Lower lobe of right lung (tissue), 2 donors: ENCODE data around the gene CBX6. TPM values are rescaled to one million over a fixed set of nuclear protein-coding genes. Genes with fewer than 3 reads are reported as not detected.

ENCODE experiments used
- ATAC-seq, 2 donors: fragments of 200-7000 bp; cut with Tn5 transposase; one replicate each; pipeline ENCODE4 v1.9.1; 2020 to 2022; ENCODE audit warnings: mild to moderate bottlenecking in 2 of 2, moderate library complexity in 2 of 2
- DNase-seq: peaks from one replicate; pipeline ENCODE4 v3.0.0-alpha.2; 2020
- H3K27ac ChIP-seq: fragments of 200-600 bp; one replicate; pipeline ENCODE4 v1.8.0; 2022
- H3K27me3 ChIP-seq: fragments of 200-600 bp; one replicate; pipeline ENCODE4 v1.8.0; 2022; ENCODE audit warnings: low read depth
- H3K36me3 ChIP-seq: fragments of 200-600 bp; one replicate; pipeline ENCODE4 v1.8.0; 2022; ENCODE audit warnings: mild to moderate bottlenecking
- H3K4me1 ChIP-seq: fragments of 200-600 bp; one replicate; pipeline ENCODE4 v1.8.0; 2022
- H3K4me3 ChIP-seq: fragments of 200-600 bp; one replicate; pipeline ENCODE4 v1.8.0; 2022; ENCODE audit warnings: mild to moderate bottlenecking
- H3K9me3 ChIP-seq: fragments of 200-600 bp; one replicate; pipeline ENCODE4 v1.8.0; 2022
- CTCF ChIP-seq: fragments of 200-600 bp; IDR thresholded peaks from one replicate; pipeline ENCODE4 v1.8.0; 2022; ENCODE audit warnings: antibody characterized with exemption, mild to moderate bottlenecking
- intact Hi-C: fragments of 100-400 bp; cut with DNase I; formaldehyde crosslinking; loops from one replicate; pipeline ENCODE4 v1.11.0; 2022
- total RNA-seq: library from RNA; stranded (reverse); fragmentation: NEBNext Ultra II Directional; extraction: Animal tissue kit (Norgen Biotek cat#: 25700); gene quantifications from one replicate; pipeline ENCODE4 v1.2.1, GENCODE V29; 2021
- donor health status: DM: no; HTN: yes; CAD: no; lungs with severe emphysema.

The CBX6 gene
- total RNA-seq, 1 donor from 2014 or later: 54.7 TPM

- TF ChIP-seq CTCF: no peak
- no peak for DNase-seq
- intact Hi-C loops: no loop called here
- H3K36me3 ChIP-seq: no peaks in the 10 kb centered on the region
- H3K4me1 ChIP-seq: no peaks in the 10 kb centered on the region
- H3K27me3 ChIP-seq: no peaks in the 10 kb centered on the region
- H3K9me3 ChIP-seq: no peaks in the 10 kb centered on the region
- H3K27ac ChIP-seq: no peak overlapping the region
- H3K4me3 ChIP-seq: no peak overlapping the region
- ATAC-seq: no peak
These were observed 52.6 kb downstream of the CBX6 start for GRCh38 chr22:38819387-38819940.

- ATAC-seq (no peak), DNase-seq (no peak)
- no peak for TF ChIP-seq CTCF
- no peaks in the 10 kb centered on the region for H3K36me3 ChIP-seq
- H3K9me3 ChIP-seq: no peaks in the 10 kb centered on the region
- no peaks in the 10 kb centered on the region for H3K27me3 ChIP-seq
- H3K4me1 ChIP-seq: no peaks in the 10 kb centered on the region
- H3K27ac ChIP-seq: no peak overlapping the region
- intact Hi-C loops: no loop called here
- no peak overlapping the region for H3K4me3 ChIP-seq
These were observed 54.8 kb downstream of the CBX6 start for GRCh38 chr22:38817196-38817595.

- Histone ChIP-seq H3K27ac (no peak overlapping the region), H3K36me3 (no peaks in the 10 kb centered on the region), H3K27me3 (no peaks in the 10 kb centered on the region), H3K9me3 (no peaks in the 10 kb centered on the region), H3K4me3 (no peak overlapping the region), H3K4me1 (no peaks in the 10 kb centered on the region)
- DNase-seq (no peak), ATAC-seq (no peak)
- no peak for TF ChIP-seq CTCF
- intact Hi-C loops: no loop called here
These were observed 56.2 kb downstream of the CBX6 start for GRCh38 chr22:38815842-38816241.

Other genes with a start within 250 kb of the CBX6 start
- gene FAM227A, start 215.8 kb downstream of the CBX6 start, total RNA-seq: 3.4 TPM
- gene CBY1, start 215.6 kb downstream of the CBX6 start, total RNA-seq: 30.8 TPM
- 42.2 TPM for gene TOMM22, start 190.3 kb downstream of the CBX6 start, total RNA-seq
- gene JOSD1, start 171.3 kb downstream of the CBX6 start, total RNA-seq: 44.7 TPM
- gene GTPBP1, start 166.3 kb downstream of the CBX6 start, total RNA-seq: 66.7 TPM
- gene SUN2, start 116.2 kb downstream of the CBX6 start, total RNA-seq: 209 TPM
- gene DNAL4, start 78.1 kb downstream of the CBX6 start, total RNA-seq: 21.3 TPM
- 5.1 TPM for gene NPTXR, start 28.2 kb downstream of the CBX6 start, total RNA-seq
- 14.2 TPM for gene APOBEC3A, start 85.4 kb upstream of the CBX6 start, total RNA-seq
- 1.0 TPM for gene APOBEC3B, start 110.1 kb upstream of the CBX6 start, total RNA-seq
- gene APOBEC3C, start 142.0 kb upstream of the CBX6 start, total RNA-seq: 27.8 TPM
- 3.0 TPM for gene APOBEC3D, start 148.9 kb upstream of the CBX6 start, total RNA-seq
- gene APOBEC3F, start 168.6 kb upstream of the CBX6 start, total RNA-seq: 9.5 TPM
- 19.2 TPM for gene APOBEC3G, start 205.1 kb upstream of the CBX6 start, total RNA-seq
- 1.9 TPM for gene APOBEC3H, start 225.0 kb upstream of the CBX6 start, total RNA-seq